HUES48 (cell line): Measurements from ENCODE around the gene SEC24D.

Source experiments
- H3K27ac ChIP-seq: one replicate; pipeline ENCODE4 v1.7.0; 2013; ENCODE audit warnings: low read depth, low read length, inconsistent platforms
- H3K27me3 ChIP-seq: 2 replicates; pipeline ENCODE4 v1.6.1; 2013; ENCODE audit warnings: mild to moderate bottlenecking, low read length; ENCODE audit not compliant: control insufficient read depth, insufficient read depth
- H3K36me3 ChIP-seq: 2 replicates; pipeline ENCODE4 v1.6.1; 2013; ENCODE audit warnings: low read length; ENCODE audit not compliant: control insufficient read depth, insufficient read depth
- H3K4me1 ChIP-seq: 2 replicates; pipeline ENCODE4 v1.6.1; 2013; ENCODE audit warnings: mild to moderate bottlenecking, low read length; ENCODE audit not compliant: control insufficient read depth, insufficient read depth
- H3K4me3 ChIP-seq: 2 replicates; pipeline ENCODE4 v1.5.1; 2013; ENCODE audit warnings: mild to moderate bottlenecking, low read depth, low read length
- H3K9ac ChIP-seq: 2 replicates; pipeline ENCODE4 v1.6.1; 2013; ENCODE audit warnings: mild to moderate bottlenecking, low read depth, low read length, moderate library complexity
- H3K9me3 ChIP-seq: 2 replicates; pipeline ENCODE4 v1.6.1; 2013; ENCODE audit warnings: low read length; ENCODE audit not compliant: control insufficient read depth, insufficient read depth

Gene SEC24D

GRCh38 chr4:118760493-118760892 lies 75.4 kb downstream of the SEC24D start:
- Histone ChIP-seq H3K27me3 (no peaks in the 10 kb centered on the region), H3K4me3 (no peak overlapping the region), H3K36me3 (peaks cover 70% of the 10 kb centered on the region), H3K27ac (no peak overlapping the region), H3K4me1 (peaks cover 10% of the 10 kb centered on the region; the same call in 1 of the 2 replicates), H3K9ac (no peak overlapping the region), H3K9me3 (no peaks in the 10 kb centered on the region)

- Histone ChIP-seq H3K36me3 (peaks cover 66% of the 10 kb centered on the region), H3K9ac (no peak overlapping the region), H3K27me3 (no peaks in the 10 kb centered on the region), H3K27ac (no peak overlapping the region), H3K4me3 (no peak overlapping the region), H3K4me1 (peaks cover 13% of the 10 kb centered on the region; the same call in 1 of the 2 replicates), H3K9me3 (no peaks in the 10 kb centered on the region)
Observed at GRCh38 chr4:118760092-118760491, 75.8 kb downstream of the SEC24D start.

GRCh38 chr4:118759481-118759880 lies 76.4 kb downstream of the SEC24D start:
- peaks cover 60% of the 10 kb centered on the region for H3K36me3 ChIP-seq
- no peaks in the 10 kb centered on the region for H3K9me3 ChIP-seq
- H3K4me1 ChIP-seq = peaks cover 19% of the 10 kb centered on the region; the same call in 1 of the 2 replicates
- no peaks in the 10 kb centered on the region for H3K27me3 ChIP-seq
- H3K27ac ChIP-seq = no peak overlapping the region
- no peak overlapping the region for H3K9ac ChIP-seq
- H3K4me3 ChIP-seq = no peak overlapping the region

- Histone ChIP-seq H3K27me3 (no peaks in the 10 kb centered on the region), H3K9me3 (no peaks in the 10 kb centered on the region), H3K4me1 (peaks cover 22% of the 10 kb centered on the region; the same call in 1 of the 2 replicates), H3K4me3 (no peak overlapping the region), H3K36me3 (peaks cover 48% of the 10 kb centered on the region), H3K27ac (no peak overlapping the region), H3K9ac (no peak overlapping the region)
Observed at GRCh38 chr4:118758293-118758692, 77.6 kb downstream of the SEC24D start.

- no peak overlapping the region for H3K27ac ChIP-seq
Observed at GRCh38 chr4:118757761-118758251, 78.1 kb downstream of the SEC24D start.

GRCh38 chr4:118756958-118757357 lies 79.0 kb downstream of the SEC24D start:
- no peak overlapping the region for H3K9ac ChIP-seq
- peaks cover 50% of the 10 kb centered on the region for H3K36me3 ChIP-seq
- peaks cover 22% of the 10 kb centered on the region; the same call in 1 of the 2 replicates for H3K4me1 ChIP-seq
- H3K27ac ChIP-seq = no peak overlapping the region
- no peaks in the 10 kb centered on the region for H3K9me3 ChIP-seq
- H3K4me3 ChIP-seq = no peak overlapping the region
- H3K27me3 ChIP-seq = no peaks in the 10 kb centered on the region

More at GRCh38 chr4:118757761-118758251, 78.1 kb downstream of the SEC24D start:
- peaks cover 50% of the 10 kb centered on the region for H3K36me3 ChIP-seq
- no peaks in the 10 kb centered on the region for H3K27me3 ChIP-seq
- no peak overlapping the region for H3K9ac ChIP-seq
- no peaks in the 10 kb centered on the region for H3K9me3 ChIP-seq
- H3K4me3 ChIP-seq = no peak overlapping the region
- H3K4me1 ChIP-seq = peaks cover 22% of the 10 kb centered on the region; the same call in 1 of the 2 replicates

GRCh38 chr4:118756429-118756828 lies 79.5 kb downstream of the SEC24D start:
- H3K9ac ChIP-seq = no peak overlapping the region
- H3K27me3 ChIP-seq = no peaks in the 10 kb centered on the region
- peaks cover 22% of the 10 kb centered on the region; the same call in 1 of the 2 replicates for H3K4me1 ChIP-seq
- peaks cover 50% of the 10 kb centered on the region for H3K36me3 ChIP-seq
- H3K9me3 ChIP-seq = no peaks in the 10 kb centered on the region
- no peak overlapping the region for H3K4me3 ChIP-seq
- no peak overlapping the region for H3K27ac ChIP-seq

- no peak overlapping the region for H3K4me3 ChIP-seq
- no peaks in the 10 kb centered on the region for H3K27me3 ChIP-seq
- H3K36me3 ChIP-seq = peaks cover 51% of the 10 kb centered on the region
- H3K27ac ChIP-seq = no peak overlapping the region
- H3K9ac ChIP-seq = no peak overlapping the region
- H3K9me3 ChIP-seq = no peaks in the 10 kb centered on the region
- peaks cover 22% of the 10 kb centered on the region; the same call in 1 of the 2 replicates for H3K4me1 ChIP-seq
Observed at GRCh38 chr4:118755438-118756226, 80.3 kb downstream of the SEC24D start.

- Histone ChIP-seq H3K27ac (no peak overlapping the region), H3K9ac (no peak overlapping the region), H3K9me3 (no peaks in the 10 kb centered on the region), H3K36me3 (peaks cover 52% of the 10 kb centered on the region), H3K4me3 (no peak overlapping the region), H3K27me3 (no peaks in the 10 kb centered on the region), H3K4me1 (peaks cover 22% of the 10 kb centered on the region; the same call in 1 of the 2 replicates)
Observed at GRCh38 chr4:118754890-118755289, 81.0 kb downstream of the SEC24D start.

- H3K4me1 ChIP-seq = peaks cover 22% of the 10 kb centered on the region; the same call in 1 of the 2 replicates
- no peak overlapping the region for H3K4me3 ChIP-seq
- H3K36me3 ChIP-seq = peaks cover 54% of the 10 kb centered on the region
- H3K9ac ChIP-seq = no peak overlapping the region
- no peaks in the 10 kb centered on the region for H3K9me3 ChIP-seq
- no peak overlapping the region for H3K27ac ChIP-seq
- no peaks in the 10 kb centered on the region for H3K27me3 ChIP-seq
Observed at GRCh38 chr4:118753685-118754084, 82.2 kb downstream of the SEC24D start.

GRCh38 chr4:118753096-118753495 lies 82.8 kb downstream of the SEC24D start:
- H3K36me3 ChIP-seq = peaks cover 58% of the 10 kb centered on the region
- no peaks in the 10 kb centered on the region for H3K27me3 ChIP-seq
- H3K9ac ChIP-seq = no peak overlapping the region
- H3K4me3 ChIP-seq = no peak overlapping the region
- no peak overlapping the region for H3K27ac ChIP-seq
- H3K4me1 ChIP-seq = peaks cover 22% of the 10 kb centered on the region; the same call in 1 of the 2 replicates
- H3K9me3 ChIP-seq = no peaks in the 10 kb centered on the region
